ENCODE measurements around the gene DAND5. TPM values are rescaled to one million over a fixed set of nuclear protein-coding genes. Genes with fewer than 3 reads are reported as not detected.

The DAND5 gene
- total RNA-seq, 1 donor, result not detected

DNA sequence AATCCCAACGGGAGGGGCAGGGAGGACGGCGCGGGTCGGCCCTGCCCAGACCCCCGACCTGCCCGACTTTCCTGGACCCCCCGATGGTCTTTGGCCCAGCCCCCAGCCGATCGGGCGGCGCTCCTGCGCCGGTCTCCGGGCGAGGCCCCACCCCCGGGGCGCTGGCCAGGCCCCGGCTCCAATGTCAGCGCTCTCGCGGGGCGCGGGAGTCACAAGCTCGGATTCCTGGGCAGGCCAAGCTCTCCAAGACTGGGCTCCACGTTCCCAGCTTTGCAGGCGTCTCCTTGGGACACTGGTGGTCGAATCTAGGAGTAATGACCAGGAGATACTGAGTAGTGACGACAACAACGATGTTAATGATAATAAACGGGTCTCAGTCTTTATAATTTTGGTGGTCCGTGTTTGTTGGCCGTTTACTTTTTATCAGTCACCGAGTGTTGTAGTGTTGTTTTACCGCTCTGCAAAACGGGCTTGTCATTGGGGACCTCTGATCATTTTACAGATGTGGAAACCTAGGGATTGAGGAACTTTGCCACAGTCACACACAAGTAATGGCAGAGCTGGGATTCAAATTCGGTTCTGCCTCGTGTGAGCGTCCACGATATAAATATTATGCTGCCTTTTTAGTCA, 23.2 kb upstream of the DAND5 start:
- H3K4me2 ChIP-seq (ENCODE audit: insufficient read depth, low read length), result peak overlapping the region; percentile 93
- peaks cover 11% of the 10 kb centered on the region for H3K4me1 ChIP-seq (ENCODE audit: insufficient read depth, low read length)
- H3K79me2 ChIP-seq (ENCODE audit: insufficient read depth, low read length), result peaks cover 70% of the 10 kb centered on the region
- TF ChIP-seq CTCF (IDR thresholded peaks at IDR 0.05; ENCODE audit: extremely low read depth, low read depth, low read length), result no peak
- H3K27me3 ChIP-seq (ENCODE audit: insufficient read depth, low read length), result no peaks in the 10 kb centered on the region
- no peaks in the 10 kb centered on the region for H3K9me3 ChIP-seq (ENCODE audit: low read depth, low read length)
- H3K36me3 ChIP-seq (ENCODE audit: insufficient read depth, low read length), result peaks cover 75% of the 10 kb centered on the region
- H3K27ac ChIP-seq (ENCODE audit: low read depth, low read length), result peak overlapping the region; percentile 81
- H3K4me3 ChIP-seq (ENCODE audit: insufficient read depth, low read length), result peak overlapping the region; percentile 73
- DNase-seq (ENCODE audit: insufficient read length, low spot score, missing footprints), result peak; percentile 97
- H2AFZ ChIP-seq (ENCODE audit: low read length), result no peak overlapping the region
- peaks cover 31% of the 10 kb centered on the region for H4K20me1 ChIP-seq (ENCODE audit: insufficient read depth, low read length)

DNA sequence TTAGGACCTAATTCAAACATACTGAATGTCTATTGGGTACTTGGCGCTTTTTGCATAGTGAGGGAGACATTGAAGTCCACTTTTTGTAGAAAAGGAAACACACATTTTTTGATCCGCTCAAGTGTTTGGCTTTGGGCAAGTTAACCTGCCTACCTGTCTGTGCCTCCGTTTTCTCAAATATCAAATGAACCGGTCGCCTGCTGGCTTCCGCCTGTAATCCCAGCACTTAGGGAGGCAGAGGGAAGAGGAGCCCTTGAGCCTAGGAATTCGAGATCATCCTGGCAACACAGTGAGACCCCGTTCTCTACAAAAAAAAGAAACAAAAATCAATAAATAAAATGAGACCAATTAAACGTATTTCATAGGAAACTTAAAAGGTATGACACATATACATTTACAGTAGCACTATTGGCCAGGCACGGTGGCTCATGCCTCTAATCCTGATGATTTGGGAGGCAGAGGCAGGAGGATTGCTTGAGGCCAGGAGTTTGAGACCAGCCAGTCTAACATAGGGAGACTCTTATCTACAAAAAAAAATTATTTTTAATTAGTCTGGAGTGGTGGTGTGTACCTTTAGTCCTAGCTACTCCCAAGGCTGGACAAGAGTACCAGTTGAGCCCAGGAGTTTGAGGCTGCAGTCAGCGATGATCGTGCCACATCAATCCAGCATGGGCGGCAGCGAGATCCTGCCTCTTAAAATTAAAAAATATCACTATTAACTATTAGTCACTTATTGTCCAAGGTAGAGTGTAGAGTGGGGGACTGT, 22.5 kb upstream of the DAND5 start:
- H3K79me2 ChIP-seq (ENCODE audit: insufficient read depth, low read length), result peaks cover 67% of the 10 kb centered on the region

DNA sequence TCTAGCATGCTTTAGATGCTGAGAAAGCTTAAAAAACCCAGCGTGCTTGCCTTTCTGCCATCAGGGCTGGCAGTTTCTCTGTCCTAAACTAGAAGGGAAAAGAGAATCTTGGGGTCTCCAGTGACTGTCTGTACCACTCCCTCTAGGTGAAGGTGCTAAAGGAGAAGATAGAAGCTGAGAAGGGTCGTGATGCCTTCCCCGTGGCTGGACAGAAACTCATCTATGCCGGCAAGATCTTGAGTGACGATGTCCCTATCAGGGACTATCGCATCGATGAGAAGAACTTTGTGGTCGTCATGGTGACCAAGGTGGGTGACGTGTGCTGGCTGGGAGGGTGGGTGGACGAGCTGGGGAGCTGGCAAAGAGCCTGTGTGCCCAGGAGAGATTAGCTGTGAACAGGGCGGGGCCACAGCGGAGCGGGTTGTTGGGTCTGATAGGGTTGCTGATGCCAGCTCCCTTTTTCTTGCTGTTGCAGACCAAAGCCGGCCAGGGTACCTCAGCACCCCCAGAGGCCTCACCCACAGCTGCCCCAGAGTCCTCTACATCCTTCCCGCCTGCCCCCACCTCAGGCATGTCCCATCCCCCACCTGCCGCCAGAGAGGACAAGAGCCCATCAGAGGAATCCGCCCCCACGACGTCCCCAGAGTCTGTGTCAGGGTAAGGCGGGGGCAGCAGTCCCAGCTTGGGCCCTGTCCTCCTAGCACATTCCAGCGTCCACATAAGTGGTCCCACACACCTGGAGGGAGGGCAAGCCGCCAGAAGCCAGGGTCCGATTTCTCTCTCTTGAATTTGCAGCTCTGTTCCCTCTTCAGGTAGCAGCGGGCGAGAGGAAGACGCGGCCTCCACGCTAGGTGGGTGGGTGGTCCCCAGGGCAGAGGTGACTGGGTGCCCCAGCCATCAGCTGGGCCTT, 21.4 kb upstream of the DAND5 start:
- H3K79me2 ChIP-seq (ENCODE audit: insufficient read depth, low read length), result peaks cover 59% of the 10 kb centered on the region
- peaks cover 22% of the 10 kb centered on the region for H3K4me1 ChIP-seq (ENCODE audit: insufficient read depth, low read length)
- peak overlapping the region; percentile 81 for H3K27ac ChIP-seq (ENCODE audit: low read depth, low read length)
- no peaks in the 10 kb centered on the region for H3K27me3 ChIP-seq (ENCODE audit: insufficient read depth, low read length)
- H2AFZ ChIP-seq (ENCODE audit: low read length), result no peak overlapping the region
- H3K36me3 ChIP-seq (ENCODE audit: insufficient read depth, low read length), result peaks cover 71% of the 10 kb centered on the region
- H3K4me3 ChIP-seq (ENCODE audit: insufficient read depth, low read length), result no peak overlapping the region
- peak; percentile 75 for DNase-seq (ENCODE audit: insufficient read length, low spot score, missing footprints)
- peaks cover 18% of the 10 kb centered on the region for H4K20me1 ChIP-seq (ENCODE audit: insufficient read depth, low read length)
- H3K4me2 ChIP-seq (ENCODE audit: insufficient read depth, low read length), result no peak overlapping the region
- no peak for TF ChIP-seq CTCF (IDR thresholded peaks at IDR 0.05; ENCODE audit: extremely low read depth, low read depth, low read length)
- H3K9me3 ChIP-seq (ENCODE audit: low read depth, low read length), result no peaks in the 10 kb centered on the region

More for the DNA sequence above, 22.5 kb upstream of the DAND5 start:
- peaks cover 12% of the 10 kb centered on the region for H3K4me1 ChIP-seq (ENCODE audit: insufficient read depth, low read length)
- H3K36me3 ChIP-seq (ENCODE audit: insufficient read depth, low read length), result peaks cover 73% of the 10 kb centered on the region
- H3K9me3 ChIP-seq (ENCODE audit: low read depth, low read length), result no peaks in the 10 kb centered on the region
- peak overlapping the region; percentile 93 for H3K4me2 ChIP-seq (ENCODE audit: insufficient read depth, low read length)
- TF ChIP-seq CTCF (IDR thresholded peaks at IDR 0.05; ENCODE audit: extremely low read depth, low read depth, low read length), result no peak
- DNase-seq (ENCODE audit: insufficient read length, low spot score, missing footprints), result peak; percentile 37
- no peaks in the 10 kb centered on the region for H3K27me3 ChIP-seq (ENCODE audit: insufficient read depth, low read length)
- no peak overlapping the region for H2AFZ ChIP-seq (ENCODE audit: low read length)
- peak overlapping the region; percentile 81 for H3K27ac ChIP-seq (ENCODE audit: low read depth, low read length)
- peak overlapping the region; percentile 73 for H3K4me3 ChIP-seq (ENCODE audit: insufficient read depth, low read length)
- peaks cover 25% of the 10 kb centered on the region for H4K20me1 ChIP-seq (ENCODE audit: insufficient read depth, low read length)

Measured in osteoblast (primary cell).